ENCODE results near the gene SIX4. TPM values are rescaled to one million over a fixed set of nuclear protein-coding genes. Genes with fewer than 3 reads are reported as not detected.
A peak's percentile ranks its signal among the peaks of the same experiment; 100 is the strongest.
"Not testable (repeated sequence)": the region's sequence is repeated elsewhere in the genome, so short reads cannot be mapped to it uniquely, and the experiment has no call there.

The SIX4 gene
- total and polyA plus RNA-seq, 7 donors, result 0.85 to 44.8 (median 26.1) TPM

DNA sequence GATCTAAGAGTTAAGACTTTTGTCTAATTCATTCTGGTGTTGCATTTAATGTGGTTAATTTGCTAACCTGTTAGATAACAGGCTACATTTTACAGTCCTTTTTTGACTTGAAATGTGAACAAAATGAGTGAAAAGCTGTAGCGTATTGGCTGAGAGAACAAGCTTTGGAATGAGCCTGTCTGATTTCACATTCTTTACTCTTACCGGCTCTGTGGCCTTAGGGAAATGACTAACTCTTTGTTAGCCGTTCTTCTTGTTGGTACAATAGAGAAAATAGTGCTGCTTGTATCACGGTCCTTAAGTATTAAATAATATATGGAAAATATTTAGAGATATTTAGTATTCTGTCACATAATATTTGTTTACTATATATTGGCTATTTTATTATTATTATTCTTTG is 12.3 kb upstream of the SIX4 start:
- no peak for DNase-seq
- H3K27ac ChIP-seq, result peak overlapping the region; percentile 93
- TF ChIP-seq, protein P1, sequence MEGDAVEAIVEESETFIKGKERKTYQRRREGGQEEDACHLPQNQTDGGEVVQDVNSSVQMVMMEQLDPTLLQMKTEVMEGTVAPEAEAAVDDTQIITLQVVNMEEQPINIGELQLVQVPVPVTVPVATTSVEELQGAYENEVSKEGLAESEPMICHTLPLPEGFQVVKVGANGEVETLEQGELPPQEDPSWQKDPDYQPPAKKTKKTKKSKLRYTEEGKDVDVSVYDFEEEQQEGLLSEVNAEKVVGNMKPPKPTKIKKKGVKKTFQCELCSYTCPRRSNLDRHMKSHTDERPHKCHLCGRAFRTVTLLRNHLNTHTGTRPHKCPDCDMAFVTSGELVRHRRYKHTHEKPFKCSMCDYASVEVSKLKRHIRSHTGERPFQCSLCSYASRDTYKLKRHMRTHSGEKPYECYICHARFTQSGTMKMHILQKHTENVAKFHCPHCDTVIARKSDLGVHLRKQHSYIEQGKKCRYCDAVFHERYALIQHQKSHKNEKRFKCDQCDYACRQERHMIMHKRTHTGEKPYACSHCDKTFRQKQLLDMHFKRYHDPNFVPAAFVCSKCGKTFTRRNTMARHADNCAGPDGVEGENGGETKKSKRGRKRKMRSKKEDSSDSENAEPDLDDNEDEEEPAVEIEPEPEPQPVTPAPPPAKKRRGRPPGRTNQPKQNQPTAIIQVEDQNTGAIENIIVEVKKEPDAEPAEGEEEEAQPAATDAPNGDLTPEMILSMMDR (IDR thresholded peaks at IDR 0.05), result no peak
- WGBS, 3 donors, result 13 to 19% (median 15%) methylated on average over 4 of the region's 4 CpGs
- H3K27me3 ChIP-seq (ENCODE audit: insufficient read depth in 3 of 3, low read length in 2 of 3), result no peaks in the 10 kb centered on the region
- intact Hi-C loops (cut with DNase I), result loop anchor here in 1 of 2 donors (5.0 kb wide), 1 partner anchor 71 kb away; no protein-coding TSS in a partner anchor
- peak overlapping the region; percentile 93 for H3K4me3 ChIP-seq
- no peaks in the 10 kb centered on the region for H3K36me3 ChIP-seq (ENCODE audit: insufficient read depth in 1 of 2, low read depth in 1 of 2)
- no peak for ATAC-seq
- peaks cover 34% of the 10 kb centered on the region for H3K4me1 ChIP-seq
- no peaks in the 10 kb centered on the region for H3K9me3 ChIP-seq

DNA sequence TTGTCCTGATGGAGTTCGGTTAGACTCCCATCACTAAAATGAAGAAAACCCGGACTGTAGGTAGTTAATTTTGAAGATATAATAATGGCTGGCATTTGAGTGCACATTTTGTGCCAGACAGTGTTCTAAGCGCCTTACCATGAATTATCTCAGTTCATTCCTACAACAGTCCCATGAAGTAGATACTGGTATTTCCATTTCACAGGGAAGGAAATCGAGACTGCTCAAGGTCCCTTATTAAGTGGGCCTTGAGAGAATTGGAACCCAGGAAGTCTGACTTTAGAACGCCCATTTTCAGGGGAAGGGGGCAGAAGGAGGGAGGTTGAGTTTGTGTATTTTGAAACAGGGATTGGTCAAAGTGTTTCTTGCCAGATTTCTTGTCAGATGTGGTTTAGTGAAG is 11.3 kb upstream of the SIX4 start:
- intact Hi-C loops (cut with DNase I), result loop anchor here in 1 of 2 donors (5.0 kb wide), 1 partner anchor 72 kb away; no protein-coding TSS in a partner anchor

DNA sequence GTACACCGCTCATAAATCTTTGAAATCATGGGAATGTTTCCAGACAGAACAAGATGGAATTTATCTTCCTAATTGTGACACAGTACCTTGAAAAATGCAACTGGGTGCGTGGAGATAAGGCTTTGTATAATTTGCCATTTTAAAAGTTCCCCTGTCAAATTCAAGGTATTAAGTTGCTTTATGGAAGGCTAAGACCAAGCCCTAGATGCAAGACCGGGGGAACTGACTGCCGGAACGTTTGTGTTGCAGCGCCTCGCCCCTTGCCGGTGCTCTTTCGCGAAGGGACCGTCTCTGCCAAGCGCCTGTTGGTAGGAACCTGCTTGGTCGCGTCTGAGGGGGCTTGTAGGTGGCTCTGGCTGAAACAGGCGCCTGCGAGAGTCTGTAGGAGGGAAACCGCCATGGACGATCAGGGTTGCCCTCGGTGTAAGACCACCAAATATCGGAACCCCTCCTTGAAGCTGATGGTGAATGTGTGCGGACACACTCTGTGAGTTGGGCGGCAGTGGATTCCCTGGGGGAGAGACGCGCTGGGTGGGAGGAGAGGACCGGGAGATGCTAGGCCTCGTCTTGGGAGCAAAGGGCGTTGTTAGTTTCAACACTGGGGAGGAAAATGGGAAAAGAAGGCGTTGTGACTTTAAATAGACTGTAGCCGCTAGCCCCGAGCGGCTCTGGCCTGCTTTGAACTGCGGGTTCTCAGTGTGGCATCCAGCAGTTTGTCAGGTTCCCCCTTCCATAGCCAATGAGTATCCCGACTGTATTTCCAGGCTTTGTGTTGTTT is 10.5 kb upstream of the SIX4 start, which contains the start of gene MNAT1:
Gene MNAT1, plus strand, starts transcription at position 297 of the 778 bp plus-strand sequence. Its CDS starts 102 bp downstream, at position 399.
- peak within 1 kb of the TSS; percentile 93 for H3K27ac ChIP-seq
- H3K9me3 ChIP-seq, result no peaks in the 10 kb centered on the region
- peak; percentile 75 to 86 (median 84) for ATAC-seq
- intact Hi-C loops (cut with DNase I), result loop anchor here in 1 of 2 donors (5.0 kb wide), 1 partner anchor 73 kb away; no protein-coding TSS in a partner anchor
- WGBS, 3 donors, result 3% methylated on average over 33 of the region's 33 CpGs
- peak within 1 kb of the TSS; percentile 93 for H3K4me3 ChIP-seq
- H3K36me3 ChIP-seq (ENCODE audit: insufficient read depth in 1 of 2, low read depth in 1 of 2), result no peaks in the 10 kb centered on the region
- H3K27me3 ChIP-seq (ENCODE audit: insufficient read depth in 3 of 3, low read length in 2 of 3), result no peaks in the 10 kb centered on the region
- TF ChIP-seq, protein P1 (IDR thresholded peaks at IDR 0.05), result no peak
- H3K4me1 ChIP-seq, result peaks cover 27% of the 10 kb centered on the region
- peak; percentile 76 to 87 for DNase-seq

More for the DNA sequence above, 11.3 kb upstream of the SIX4 start:
- Histone ChIP-seq H3K9me3 (no peaks in the 10 kb centered on the region), H3K27ac (peak overlapping the region; percentile 93), H3K36me3 (ENCODE audit: insufficient read depth in 1 of 2, low read depth in 1 of 2) (no peaks in the 10 kb centered on the region), H3K4me1 (peaks cover 27% of the 10 kb centered on the region), H3K27me3 (ENCODE audit: insufficient read depth in 3 of 3, low read length in 2 of 3) (no peaks in the 10 kb centered on the region), H3K4me3 (peak overlapping the region; percentile 93)
- 2 to 9% (median 5%) methylated on average over 5 of the region's 5 CpGs for WGBS, 3 donors
- no peak for DNase-seq
- peak in 1 of 4 donors; percentile 6 for ATAC-seq
- TF ChIP-seq, protein P1 (IDR thresholded peaks at IDR 0.05), result no peak

DNA sequence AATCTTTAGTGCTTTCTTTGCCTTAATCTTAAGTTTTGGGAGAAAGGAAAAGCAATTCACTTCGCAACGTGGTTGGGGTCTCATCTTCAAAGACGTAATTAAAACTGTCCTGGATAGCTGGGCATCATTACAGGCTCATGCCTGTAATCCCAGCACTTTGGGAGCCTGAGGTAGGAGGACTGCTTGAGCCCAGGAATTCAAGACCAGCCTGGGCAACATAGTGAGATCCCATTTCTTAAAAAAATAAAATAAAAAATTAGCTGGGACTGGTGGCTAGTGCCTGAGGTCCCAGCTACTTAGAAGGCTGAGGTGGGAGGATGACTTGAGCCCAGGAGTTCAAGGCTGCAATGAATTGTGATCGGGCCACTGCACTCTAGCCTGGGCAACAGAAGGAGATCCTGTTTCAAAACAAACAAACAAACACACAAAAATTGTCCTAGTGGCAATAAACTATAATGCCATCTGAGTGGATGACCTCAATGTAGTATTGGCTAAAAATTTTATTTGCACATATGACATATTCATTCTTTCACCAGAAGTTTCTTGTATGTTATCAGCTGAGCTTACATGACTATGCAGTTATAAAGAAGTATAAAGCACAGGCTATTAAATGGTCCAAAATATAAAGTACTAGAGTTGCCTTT is 8.8 kb upstream of the SIX4 start:
- Histone ChIP-seq H3K4me3 (no peak overlapping the region), H3K9me3 (no peaks in the 10 kb centered on the region), H3K36me3 (ENCODE audit: insufficient read depth in 1 of 2, low read depth in 1 of 2) (no peaks in the 10 kb centered on the region), H3K27me3 (ENCODE audit: insufficient read depth in 3 of 3, low read length in 2 of 3) (peaks cover 0 to 3% (median 0%) of the 10 kb centered on the region in 3 donors), H3K27ac (no peak overlapping the region), H3K4me1 (peaks cover 15% of the 10 kb centered on the region)
- DNase-seq, result no peak
- TF ChIP-seq, protein P1 (IDR thresholded peaks at IDR 0.05), result no peak
- WGBS, 3 donors, result 71 to 74% (median 71%) methylated on average over 4 of the region's 4 CpGs
- no peak for ATAC-seq
- intact Hi-C loops (cut with DNase I), result no loop called here

DNA sequence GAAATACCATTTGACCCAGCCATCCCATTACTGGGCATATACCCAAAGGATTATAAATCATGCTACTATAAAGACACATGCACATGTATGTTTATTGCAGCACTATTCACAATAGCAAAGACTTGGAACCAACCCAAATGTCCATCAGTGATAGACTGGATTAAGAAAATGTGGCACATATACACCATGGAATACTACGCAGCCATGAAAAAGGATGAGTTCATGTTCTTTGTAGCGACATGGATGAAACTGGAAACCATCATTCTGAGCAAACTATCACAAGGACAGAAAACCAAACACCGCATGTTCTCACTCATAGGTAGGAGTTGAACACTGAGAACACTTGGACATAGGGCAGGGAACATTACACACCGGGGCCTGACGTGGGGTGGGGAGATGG is 7.1 kb upstream of the SIX4 start:
- 95 to 96% (median 95%) methylated on average over 5 of the region's 5 CpGs for WGBS, 3 donors
- not testable (repeated sequence) for H3K27me3 ChIP-seq (ENCODE audit: insufficient read depth in 3 of 3, low read length in 2 of 3)

More for the DNA sequence above, 7.1 kb upstream of the SIX4 start:
- ATAC-seq; intact Hi-C loops (cut with DNase I); H3K27ac ChIP-seq; H3K4me3 ChIP-seq; H3K9me3 ChIP-seq; DNase-seq; H3K36me3 ChIP-seq (ENCODE audit: insufficient read depth in 1 of 2, low read depth in 1 of 2): not testable (repeated sequence)
- H3K4me1 ChIP-seq, result peaks cover 11% of the 10 kb centered on the region

All from psoas muscle (tissue), 8 donors.